ENCODE measurements around the gene EBP. TPM values are rescaled to one million over a fixed set of nuclear protein-coding genes. Genes with fewer than 3 reads are reported as not detected.

The EBP gene
- total RNA-seq, result 100 to 1,000 TPM; 359 to 395 TPM

GRCh38 chrX:48521353-48522243, at the start of gene EBP:
EBP (plus strand) TSS chrX:48521808; CDS start chrX:48523772, 1,964 bp downstream.
- peaks cover 25% of the 10 kb centered on the region for H3K36me3 Mint-ChIP-seq
- H3K4me1 Mint-ChIP-seq, result peaks cover 43% of the 10 kb centered on the region
- H3K4me3 Mint-ChIP-seq, result peak within 1 kb of the TSS; percentile 93
- H3K9me3 Mint-ChIP-seq (ENCODE audit: low read depth), result no peaks in the 10 kb centered on the region
- CTCF ChIA-PET, result interaction anchor here (2.0 kb wide), 1 partner anchor 18 kb away, joined by 6 read pairs; the partner anchor contains the start of gene TBC1D25
- peak; percentile 97 for DNase-seq
- peak within 1 kb of the TSS; percentile 93 for H3K27ac Mint-ChIP-seq
- peak; percentile 93 for ATAC-seq
- no peaks in the 10 kb centered on the region for H3K27me3 Mint-ChIP-seq

- H3K27ac Mint-ChIP-seq, result no peak overlapping the region
- no peak for ATAC-seq
- H3K9me3 Mint-ChIP-seq (ENCODE audit: low read depth), result no peaks in the 10 kb centered on the region
- H3K4me1 Mint-ChIP-seq, result peaks cover 38% of the 10 kb centered on the region
- no peak overlapping the region for H3K4me3 Mint-ChIP-seq
- H3K36me3 Mint-ChIP-seq, result peaks cover 5% of the 10 kb centered on the region
- CTCF ChIA-PET, result interaction anchor here (3.9 kb wide), 1 partner anchor 67 kb away, joined by 16 read pairs; the partner anchor contains the start of gene TBC1D25
- H3K27me3 Mint-ChIP-seq, result no peaks in the 10 kb centered on the region
- DNase-seq, result no peak
These were observed 49.4 kb upstream of the EBP start for GRCh38 chrX:48472225-48472624.

GRCh38 chrX:48472851-48473703, 48.5 kb upstream of the EBP start:
- CTCF ChIA-PET, result interaction anchor here (3.9 kb wide), 1 partner anchor 66 kb away, joined by 16 read pairs; the partner anchor contains the start of gene TBC1D25
- Mint-ChIP-seq H3K27me3 (no peaks in the 10 kb centered on the region), H3K9me3 (ENCODE audit: low read depth) (no peaks in the 10 kb centered on the region), H3K4me1 (peaks cover 40% of the 10 kb centered on the region), H3K36me3 (peaks cover under 1% of the 10 kb centered on the region), H3K27ac (no peak overlapping the region), H3K4me3 (no peak overlapping the region)
- DNase-seq (no peak), ATAC-seq (no peak)

GRCh38 chrX:48473704-48473990, 48.0 kb upstream of the EBP start:
- H3K36me3 Mint-ChIP-seq, result peaks cover 4% of the 10 kb centered on the region
- H3K27me3 Mint-ChIP-seq, result no peaks in the 10 kb centered on the region
- CTCF ChIA-PET, result interaction anchor here (1.1 to 3.9 kb wide), 2 partner anchors 66 to 134 kb away, joined by 3 to 16 read pairs; partner anchors contain the start of gene TBC1D25
- no peak for ATAC-seq
- H3K27ac Mint-ChIP-seq, result no peak overlapping the region
- H3K4me1 Mint-ChIP-seq, result peaks cover 44% of the 10 kb centered on the region
- H3K4me3 Mint-ChIP-seq, result no peak overlapping the region
- no peaks in the 10 kb centered on the region for H3K9me3 Mint-ChIP-seq (ENCODE audit: low read depth)
- no peak for DNase-seq

- Mint-ChIP-seq H3K36me3 (peaks cover 7% of the 10 kb centered on the region), H3K4me3 (no peak overlapping the region), H3K9me3 (ENCODE audit: low read depth) (no peaks in the 10 kb centered on the region), H3K27me3 (no peaks in the 10 kb centered on the region), H3K27ac (peak overlapping the region; percentile 43), H3K4me1 (peaks cover 45% of the 10 kb centered on the region)
- peak; percentile 52 for DNase-seq
- CTCF ChIA-PET, result interaction anchor here (0.6 to 3.9 kb wide), 8 partner anchors 8 to 391 kb away, joined by 3 to 16 read pairs (median 4); partner anchors contain the start of genes RBM3 and TBC1D25
- ATAC-seq, result no peak
These were observed 47.5 kb upstream of the EBP start for GRCh38 chrX:48474127-48474526.

GRCh38 chrX:48474581-48474980, 47.0 kb upstream of the EBP start:
- Mint-ChIP-seq H3K9me3 (ENCODE audit: low read depth) (no peaks in the 10 kb centered on the region), H3K4me1 (peaks cover 43% of the 10 kb centered on the region), H3K4me3 (peak overlapping the region; percentile 88), H3K27ac (peak overlapping the region; percentile 95), H3K36me3 (peaks cover 9% of the 10 kb centered on the region), H3K27me3 (no peaks in the 10 kb centered on the region)
- ATAC-seq (no peak), DNase-seq (no peak)
- CTCF ChIA-PET, result interaction anchor here (0.6 to 3.9 kb wide), 8 partner anchors 8 to 391 kb away, joined by 3 to 16 read pairs (median 4); partner anchors contain the start of genes RBM3 and TBC1D25

GRCh38 chrX:48475296-48475695, 46.3 kb upstream of the EBP start:
- Mint-ChIP-seq H3K4me3 (peak overlapping the region; percentile 88), H3K4me1 (peaks cover 37% of the 10 kb centered on the region), H3K27me3 (no peaks in the 10 kb centered on the region), H3K36me3 (peaks cover 12% of the 10 kb centered on the region), H3K27ac (peak overlapping the region; percentile 95), H3K9me3 (ENCODE audit: low read depth) (no peaks in the 10 kb centered on the region)
- DNase-seq (no peak), ATAC-seq (no peak)
- CTCF ChIA-PET, result interaction anchor here (1.6 to 3.9 kb wide), 2 partner anchors 64 to 99 kb away, joined by 4 to 16 read pairs; partner anchors contain the start of genes RBM3 and TBC1D25

- ATAC-seq, result peak; percentile 95
- CTCF ChIA-PET, result interaction anchor here (3.9 kb wide), 1 partner anchor 63 kb away, joined by 16 read pairs; the partner anchor contains the start of gene TBC1D25
- peaks cover 16% of the 10 kb centered on the region for H3K36me3 Mint-ChIP-seq
- peaks cover 37% of the 10 kb centered on the region for H3K4me1 Mint-ChIP-seq
- no peaks in the 10 kb centered on the region for H3K9me3 Mint-ChIP-seq (ENCODE audit: low read depth)
- H3K4me3 Mint-ChIP-seq, result peak within 1 kb of the TSS; percentile 88
- H3K27ac Mint-ChIP-seq, result peak within 1 kb of the TSS; percentile 95
- H3K27me3 Mint-ChIP-seq, result no peaks in the 10 kb centered on the region
- DNase-seq, result peak; percentile 94
These were observed 45.6 kb upstream of the EBP start, which contains the start of gene FTSJ1 for GRCh38 chrX:48475774-48476577. FTSJ1 (plus strand) TSS chrX:48476199; CDS start chrX:48478048, 1,849 bp downstream.

GRCh38 chrX:48476919-48477318, 44.7 kb upstream of the EBP start:
- Mint-ChIP-seq H3K4me1 (peaks cover 36% of the 10 kb centered on the region), H3K27me3 (no peaks in the 10 kb centered on the region), H3K4me3 (peak overlapping the region; percentile 88), H3K27ac (peak overlapping the region; percentile 95), H3K36me3 (peaks cover 18% of the 10 kb centered on the region), H3K9me3 (ENCODE audit: low read depth) (no peaks in the 10 kb centered on the region)
- no peak for DNase-seq
- CTCF ChIA-PET, result no interaction called here
- ATAC-seq, result no peak

GRCh38 chrX:48477960-48478755, 43.5 kb upstream of the EBP start:
- no peak for ATAC-seq
- Mint-ChIP-seq H3K4me1 (peaks cover 36% of the 10 kb centered on the region), H3K36me3 (peaks cover 21% of the 10 kb centered on the region), H3K27ac (peak overlapping the region; percentile 95), H3K9me3 (ENCODE audit: low read depth) (no peaks in the 10 kb centered on the region), H3K27me3 (no peaks in the 10 kb centered on the region), H3K4me3 (no peak overlapping the region)
- CTCF ChIA-PET, result no interaction called here
- no peak for DNase-seq

GRCh38 chrX:48478806-48479205, 42.8 kb upstream of the EBP start:
- Mint-ChIP-seq H3K4me1 (peaks cover 33% of the 10 kb centered on the region), H3K4me3 (no peak overlapping the region), H3K27ac (peak overlapping the region; percentile 61), H3K9me3 (ENCODE audit: low read depth) (no peaks in the 10 kb centered on the region), H3K27me3 (no peaks in the 10 kb centered on the region), H3K36me3 (peaks cover 24% of the 10 kb centered on the region)
- CTCF ChIA-PET, result no interaction called here
- ATAC-seq, result no peak
- no peak for DNase-seq

GRCh38 chrX:48480142-48480541, 41.5 kb upstream of the EBP start:
- H3K4me1 Mint-ChIP-seq, result peaks cover 22% of the 10 kb centered on the region
- H3K9me3 Mint-ChIP-seq (ENCODE audit: low read depth), result no peaks in the 10 kb centered on the region
- no peak overlapping the region for H3K27ac Mint-ChIP-seq
- ATAC-seq (no peak), DNase-seq (no peak)
- CTCF ChIA-PET, result no interaction called here
- peaks cover 24% of the 10 kb centered on the region for H3K36me3 Mint-ChIP-seq
- no peaks in the 10 kb centered on the region for H3K27me3 Mint-ChIP-seq
- no peak overlapping the region for H3K4me3 Mint-ChIP-seq

Data from activated CD8-positive, alpha-beta memory T cell treated with anti-CD3 and anti-CD28 coated beads, Interleukin-2, amount 10 ng/mL, durations not matched to agents 7 days and 5 days (primary cell).